ENCODE measurements around the gene GABARAP.
A peak's percentile ranks its signal among the peaks of the same experiment; 100 is the strongest.

Gene GABARAP

DNA sequence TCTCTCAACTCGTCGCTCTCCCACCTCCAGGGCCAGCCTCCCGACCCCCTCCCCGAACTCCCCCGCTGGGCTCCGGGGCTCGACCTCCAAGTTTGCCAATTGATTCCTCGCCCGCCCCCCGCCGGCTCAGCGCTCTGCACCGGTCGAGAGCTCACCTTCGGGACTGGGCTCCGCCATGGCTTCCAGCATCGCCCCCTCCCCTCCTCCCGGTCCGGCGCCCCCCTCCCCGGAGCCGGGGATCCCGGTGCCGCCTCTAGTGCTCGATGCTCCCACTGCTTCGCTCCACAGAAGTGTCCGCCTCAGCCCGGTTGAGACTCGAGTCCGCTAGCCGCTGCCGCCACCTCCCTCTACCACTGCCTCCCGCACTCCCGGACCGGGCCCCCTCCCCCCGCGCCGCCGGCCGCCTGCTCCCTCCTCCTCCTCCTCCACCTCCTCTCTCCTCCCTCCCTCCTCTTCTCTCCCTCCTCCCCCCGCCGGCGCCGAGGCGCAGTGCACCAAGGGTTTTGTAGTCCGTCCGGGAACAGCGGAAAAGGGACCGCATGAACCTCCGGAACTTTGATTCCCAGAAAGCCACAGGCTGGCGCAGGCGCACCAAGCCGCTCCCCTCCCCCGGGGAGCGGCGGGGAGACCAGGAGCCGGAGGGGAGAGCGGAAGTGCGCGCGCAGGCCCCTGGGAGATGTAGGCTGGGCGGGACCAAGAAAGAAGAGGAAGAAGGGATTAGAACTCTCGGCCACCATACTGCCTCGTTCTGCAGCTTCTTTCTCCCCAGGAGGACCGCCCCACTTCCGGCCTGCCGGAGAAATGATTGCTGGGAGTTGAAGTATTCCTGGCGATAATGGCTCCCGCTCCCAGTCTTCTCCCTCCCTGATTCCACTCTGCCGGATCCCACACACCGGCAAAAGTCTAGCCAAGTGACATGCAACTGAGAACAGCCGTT lies 2.9 kb downstream of the GABARAP start, which contains the start of gene PHF23:
Gene PHF23, minus strand, starts transcription at position 367 of the 937 bp plus-strand sequence. Its CDS starts 178 bp downstream, at position 189.
- DNase-seq (ENCODE audit: low read depth): peak; percentile 97

DNA sequence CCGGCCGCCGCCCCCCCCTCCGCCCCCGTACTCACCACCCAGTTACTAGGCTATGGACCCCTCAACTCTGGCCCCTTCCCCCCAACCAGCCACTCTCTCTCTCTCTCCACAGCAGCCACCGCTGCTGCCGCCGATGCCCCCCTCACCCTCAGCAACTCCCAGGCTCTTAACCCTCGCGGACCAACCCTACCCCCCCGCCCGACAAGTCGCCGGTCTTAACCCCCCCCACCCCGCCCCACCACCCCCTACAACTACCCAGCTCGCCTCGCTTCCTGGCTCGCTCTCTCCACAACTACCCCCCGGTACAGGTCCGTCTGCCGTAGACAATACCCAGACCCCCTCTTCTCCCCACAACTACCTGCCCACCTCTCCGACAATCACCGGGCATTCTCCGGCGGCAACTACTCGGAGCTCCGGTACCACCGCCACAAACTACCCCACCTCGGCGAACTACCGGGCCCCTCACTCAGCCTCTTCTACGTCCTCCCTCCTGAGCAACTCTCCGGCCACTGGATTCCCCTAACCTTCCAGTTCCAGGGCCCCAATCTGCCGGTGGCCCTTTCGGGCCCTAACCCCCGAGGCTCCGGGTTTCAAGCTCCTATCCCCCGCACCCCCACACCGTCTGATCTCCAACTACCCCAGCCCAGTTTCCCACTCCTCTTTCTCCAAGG lies 3.7 kb downstream of the GABARAP start:
- no peak for DNase-seq (ENCODE audit: low read depth)

DNA sequence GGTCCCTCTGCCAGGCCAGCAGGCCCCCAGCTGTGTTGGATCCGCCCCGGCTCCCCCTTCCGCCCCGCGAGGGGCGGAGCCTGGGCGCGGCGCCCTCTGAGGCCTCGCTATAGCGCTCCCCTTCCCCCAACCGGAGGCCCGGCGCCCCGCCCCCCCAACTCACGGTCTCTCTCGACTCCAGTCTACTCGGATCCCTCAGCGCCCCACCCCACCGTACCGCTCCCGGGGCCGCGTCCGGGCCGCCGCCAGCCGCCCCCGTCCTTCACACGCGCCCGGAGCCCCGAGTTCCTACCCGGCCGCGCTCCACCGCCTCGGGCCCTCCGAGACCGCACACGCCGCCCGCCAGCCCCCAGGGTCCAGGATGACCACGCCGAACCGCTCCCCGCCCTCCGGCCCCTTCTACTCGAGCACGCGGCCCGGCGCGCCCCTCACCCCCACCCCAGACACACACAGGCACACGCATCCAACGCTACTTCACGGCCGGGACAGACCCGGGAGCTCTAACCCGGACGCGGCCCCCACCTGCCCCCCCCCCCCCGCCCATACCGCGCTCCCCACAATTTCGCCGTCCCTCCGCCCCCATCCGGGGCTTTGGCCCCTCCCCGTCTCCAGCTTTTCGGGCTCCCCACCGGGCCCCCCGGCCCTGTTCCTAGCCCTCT lies 4.4 kb downstream of the GABARAP start:
- peak; percentile 81 for DNase-seq (ENCODE audit: low read depth)

- no peak for DNase-seq (ENCODE audit: low read depth)
Observed at GRCh38 chr17:7237266-7237760, 4.9 kb downstream of the GABARAP start.

- DNase-seq (ENCODE audit: low read depth): no peak
Observed at GRCh38 chr17:7236808-7237207, 5.4 kb downstream of the GABARAP start.

DNA sequence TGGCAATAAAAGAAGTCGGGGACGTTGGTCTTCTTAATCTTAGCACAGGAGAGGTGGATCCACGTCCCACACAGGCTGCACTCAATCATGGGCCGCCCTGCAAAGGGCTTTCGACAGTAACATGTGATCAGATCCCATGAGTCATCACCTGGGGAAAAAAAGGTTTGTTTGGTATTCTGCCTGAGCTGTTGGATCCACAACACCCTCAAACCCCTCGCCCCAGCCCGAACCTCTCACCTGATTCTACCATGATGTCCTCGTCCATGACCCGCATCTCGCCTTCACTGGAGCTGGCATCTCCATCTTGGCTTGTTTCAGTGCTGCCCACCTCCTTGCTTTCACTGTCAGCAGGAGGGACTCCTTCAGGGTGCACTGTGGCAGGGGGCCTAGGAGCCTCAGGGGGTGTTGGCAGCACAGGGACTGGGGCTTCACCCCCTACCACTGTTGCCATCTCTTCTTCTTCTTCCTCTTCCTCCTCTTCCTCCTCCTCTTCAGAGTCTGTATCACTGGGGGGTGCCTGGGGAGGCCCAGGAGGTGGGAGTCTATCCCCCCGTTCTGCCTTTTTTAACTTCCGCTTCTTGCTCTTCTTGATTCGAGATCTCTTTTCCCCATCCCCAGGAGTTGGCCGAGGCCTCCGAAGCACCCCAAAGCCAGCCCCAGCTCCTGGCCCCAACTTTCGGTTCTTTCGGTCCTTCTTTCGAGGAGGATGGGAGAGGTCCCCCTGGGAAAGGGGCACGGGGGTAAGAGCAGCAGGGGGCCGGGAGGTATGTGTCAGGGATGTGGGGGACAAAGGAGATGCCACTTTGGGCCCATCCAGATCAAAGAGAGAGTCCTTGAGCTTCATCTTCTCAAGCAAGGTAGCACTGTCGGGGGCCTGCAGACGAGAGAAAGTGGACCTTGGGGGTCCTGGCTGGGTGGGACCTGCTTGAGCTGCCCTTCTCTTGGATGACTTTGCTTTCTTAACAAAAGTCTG lies 6.3 kb downstream of the GABARAP start:
- no peak for DNase-seq (ENCODE audit: low read depth)

DNA sequence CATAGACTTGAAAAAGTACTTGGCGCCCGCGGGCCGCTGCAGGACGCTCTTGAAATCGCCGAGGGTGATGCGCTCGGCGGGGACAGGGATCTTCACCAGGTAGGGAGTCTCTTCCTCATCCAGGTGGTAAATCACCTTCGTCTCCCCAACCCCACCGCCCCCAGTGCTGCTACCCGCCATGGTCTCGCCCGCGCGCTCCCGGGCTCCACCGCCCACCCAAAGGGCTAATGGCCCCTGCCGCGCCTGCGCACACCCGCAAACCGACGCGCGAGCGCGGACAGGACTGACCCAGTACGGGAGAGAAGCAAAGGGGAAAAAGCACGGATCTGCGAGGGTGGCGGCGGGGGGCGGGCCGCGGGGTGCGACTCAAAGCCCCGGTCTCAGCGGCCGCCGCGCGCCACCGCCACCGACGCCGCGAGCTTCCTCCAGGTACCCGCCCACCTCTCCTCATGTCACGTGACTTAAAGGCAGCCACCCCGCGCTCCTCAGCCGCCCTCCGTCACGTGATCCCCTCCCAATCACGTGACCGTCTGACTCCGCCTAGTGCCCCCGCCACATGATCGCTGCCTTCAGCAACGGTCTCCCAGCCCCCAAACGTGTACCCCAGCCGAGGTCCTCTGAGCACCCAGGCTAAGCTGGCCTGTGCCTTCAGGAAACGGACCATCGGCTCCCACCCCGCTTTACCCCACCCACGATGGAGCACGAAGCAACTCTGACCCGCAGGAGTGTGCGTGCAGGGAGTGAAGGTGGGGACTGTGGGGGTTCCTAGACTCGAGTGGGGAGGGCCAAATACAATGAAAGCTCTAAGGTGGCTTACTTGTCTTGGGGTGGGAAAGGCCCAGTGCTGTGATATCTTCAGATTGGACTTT lies 7.9 kb downstream of the GABARAP start, which contains the start of gene DVL2:
Gene DVL2, minus strand, starts transcription at position 435 of the 869 bp plus-strand sequence. Its CDS starts 255 bp downstream, at position 180.
- peak; percentile 91 for DNase-seq (ENCODE audit: low read depth)

GRCh38 chr17:7233701-7234082 lies 8.6 kb downstream of the GABARAP start:
- DNase-seq (ENCODE audit: low read depth): no peak

DNA sequence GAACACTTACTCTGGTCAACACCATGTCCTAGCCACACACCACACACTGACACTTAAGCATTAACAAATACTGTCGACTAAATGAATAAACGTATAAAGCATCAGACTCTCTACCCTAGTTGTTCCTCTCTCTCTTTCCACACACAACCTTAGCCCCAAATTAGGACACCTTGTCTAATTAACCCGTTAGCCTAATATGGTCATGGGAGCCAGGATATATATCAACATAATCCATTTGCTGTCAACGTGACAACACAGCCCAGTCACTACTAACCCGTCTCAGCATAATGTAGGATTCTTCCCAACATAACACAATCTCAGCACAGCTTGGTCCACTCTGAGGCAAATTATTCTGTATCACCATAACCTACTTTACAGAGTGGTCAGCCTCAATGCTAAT lies 10.1 kb downstream of the GABARAP start:
- DNase-seq (ENCODE audit: low read depth): no peak

DNA sequence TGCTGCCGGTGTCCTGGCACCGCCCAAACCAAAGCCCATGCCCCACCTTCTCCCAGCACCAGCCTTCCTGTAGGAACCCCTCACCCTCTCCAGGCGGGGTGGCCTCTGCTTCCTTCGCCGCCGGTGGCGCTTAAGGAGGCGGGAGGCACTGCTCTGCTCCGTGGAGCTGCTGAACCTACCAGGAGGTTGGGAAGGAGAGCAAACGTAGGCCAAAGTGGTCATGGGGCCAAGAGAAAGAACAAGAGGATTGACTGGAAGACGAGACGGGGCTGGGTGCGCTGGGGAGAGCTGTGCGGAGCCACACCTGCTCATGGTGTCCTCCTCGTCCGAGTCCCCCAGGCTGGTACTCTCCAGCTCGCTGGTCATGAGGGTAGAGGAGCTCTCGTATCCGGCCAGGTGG lies 12.7 kb downstream of the GABARAP start:
- no peak for DNase-seq (ENCODE audit: low read depth)

- DNase-seq (ENCODE audit: low read depth): no peak
Observed at GRCh38 chr17:7228920-7229319, 13.3 kb downstream of the GABARAP start.

- no peak for DNase-seq (ENCODE audit: low read depth)
Observed at GRCh38 chr17:7226721-7227710, 15.2 kb downstream of the GABARAP start.

DNA sequence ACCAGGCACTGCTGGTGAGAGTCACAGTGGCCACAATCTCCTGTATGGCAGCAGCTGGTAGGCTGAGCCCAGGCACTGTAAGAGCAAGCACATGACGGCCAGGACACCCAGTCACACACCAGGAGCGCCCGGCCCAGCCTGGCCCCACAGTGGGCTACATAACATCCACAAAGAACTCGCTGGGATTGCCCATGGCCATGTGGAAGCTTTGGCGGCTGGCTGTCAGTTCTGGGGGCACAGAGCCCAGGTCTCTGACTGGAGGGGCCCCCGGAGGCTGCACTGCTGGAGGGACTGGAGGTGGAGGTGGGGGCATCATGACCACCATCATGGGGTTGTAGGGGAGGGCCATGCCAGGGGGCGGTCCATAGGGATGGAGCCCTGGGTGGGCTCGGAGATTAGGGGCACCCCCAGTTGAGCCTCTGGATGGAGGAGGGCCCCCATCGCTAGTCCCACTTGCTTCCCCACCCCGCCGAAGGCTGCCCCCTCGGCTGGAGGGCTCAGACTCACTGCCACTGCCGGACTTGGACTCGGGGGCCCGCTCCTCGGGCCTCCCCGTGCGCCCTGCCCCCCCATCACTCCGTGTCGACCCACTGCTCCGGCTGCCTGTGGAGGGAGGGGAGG lies 16.4 kb downstream of the GABARAP start:
- no peak for DNase-seq (ENCODE audit: low read depth)

- no peak for DNase-seq (ENCODE audit: low read depth)
Observed at GRCh38 chr17:7224661-7225111, 17.6 kb downstream of the GABARAP start.

DNA sequence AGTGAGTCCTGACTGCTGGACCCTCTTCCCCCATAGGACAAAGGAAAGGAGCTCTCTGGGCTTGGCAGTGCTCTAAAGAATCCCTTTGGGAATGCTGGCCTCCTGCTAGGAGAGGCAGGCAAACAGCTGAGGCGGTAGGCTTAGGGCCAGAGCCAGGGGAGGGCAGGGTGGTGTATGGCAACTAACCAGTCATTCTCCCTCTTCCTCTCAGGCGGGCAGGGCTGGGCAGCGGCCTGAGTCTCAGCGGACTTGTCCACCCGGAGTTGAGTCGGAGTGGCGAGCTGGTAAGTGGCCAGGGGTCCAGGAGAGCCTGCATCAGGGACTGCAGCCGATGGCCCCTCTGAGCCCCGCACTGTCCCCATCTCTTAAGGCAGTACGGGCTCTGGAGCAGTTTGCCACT lies 18.1 kb downstream of the GABARAP start:
- no peak for DNase-seq (ENCODE audit: low read depth)

DNA sequence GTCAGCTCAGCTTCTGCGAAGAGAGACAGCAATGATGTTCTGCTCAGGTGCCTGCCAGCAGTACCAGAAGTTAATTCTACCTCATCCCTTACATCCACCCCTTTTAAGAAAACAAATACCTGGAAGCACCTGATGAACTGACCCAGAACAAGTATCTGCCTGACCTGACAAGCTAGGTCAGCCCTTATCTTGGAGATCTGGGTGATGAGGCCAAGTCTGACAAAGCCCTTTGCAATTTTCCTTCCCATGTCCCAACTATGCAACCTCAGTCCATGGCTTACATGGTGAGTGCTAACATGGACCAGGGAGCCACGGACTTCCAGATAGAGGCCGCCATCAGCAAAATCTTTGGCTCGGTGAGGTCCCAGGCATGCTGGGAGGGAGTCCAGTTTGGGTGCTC lies 18.9 kb downstream of the GABARAP start:
- no peak for DNase-seq (ENCODE audit: low read depth)

DNA sequence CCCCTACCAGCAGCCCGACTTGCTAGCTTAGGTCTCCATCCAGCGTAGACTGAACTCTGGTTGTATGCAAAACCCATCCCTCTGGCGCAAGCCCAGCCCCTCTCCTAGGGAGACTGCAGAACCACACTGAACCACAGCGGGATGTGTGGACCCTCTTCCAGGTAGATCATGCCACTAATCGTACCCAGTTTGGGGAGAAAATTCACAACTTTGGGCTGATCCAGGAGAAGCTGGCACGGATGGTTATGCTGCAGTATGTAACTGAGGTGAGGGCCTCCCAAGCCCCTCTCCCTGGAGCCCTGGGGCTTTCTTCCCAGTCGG lies 19.3 kb downstream of the GABARAP start:
- DNase-seq (ENCODE audit: low read depth): no peak

All from activated T-cell treated with anti-CD3 and anti-CD28 coated beads for 48 hours (primary cell).